GM21526 (cell line): ENCODE measurements around the gene PIK3R5.
"Not testable (repeated sequence)": the region's sequence is repeated elsewhere in the genome, so short reads cannot be mapped to it uniquely, and the experiment has no call there.

Experiments used
- ATAC-seq: cut with Tn5 transposase; IDR thresholded peaks from one replicate; pipeline ENCODE4 v1.9.1; 2021; ENCODE audit warnings: moderate library complexity; ENCODE audit not compliant: unreplicated experiment, low FRiP score

Gene PIK3R5

GRCh38 chr17:8965394-8966168, at the start of gene PIK3R5:
TSS of gene PIK3R5 (minus strand) at chr17:8965707. CDS start at chr17:8911494, 54,213 bp downstream.
- peak; percentile 66 for ATAC-seq

- ATAC-seq, result no peak
Measured at GRCh38 chr17:9011001-9011400, 45.5 kb upstream of the PIK3R5 start.

GRCh38 chr17:9009737-9010136, 44.2 kb upstream of the PIK3R5 start:
- ATAC-seq, result no peak

- ATAC-seq, result no peak
Measured at GRCh38 chr17:9009096-9009495, 43.6 kb upstream of the PIK3R5 start.

GRCh38 chr17:9007052-9007714, 41.7 kb upstream of the PIK3R5 start:
- no peak for ATAC-seq

GRCh38 chr17:9006175-9006767, 40.8 kb upstream of the PIK3R5 start:
- no peak for ATAC-seq

- ATAC-seq, result no peak
Measured at GRCh38 chr17:9004961-9005285, 39.4 kb upstream of the PIK3R5 start.

GRCh38 chr17:9004132-9004960, 38.8 kb upstream of the PIK3R5 start:
- no peak for ATAC-seq

GRCh38 chr17:9003355-9004131, 38.0 kb upstream of the PIK3R5 start:
- no peak for ATAC-seq

- ATAC-seq, result no peak
Measured at GRCh38 chr17:9002606-9003354, 37.3 kb upstream of the PIK3R5 start.

- no peak for ATAC-seq
Measured at GRCh38 chr17:9002227-9002605, 36.7 kb upstream of the PIK3R5 start.

- no peak for ATAC-seq
Measured at GRCh38 chr17:9001559-9001958, 36.1 kb upstream of the PIK3R5 start.

- ATAC-seq, result peak; percentile 65
Measured at GRCh38 chr17:8997994-8998628, 32.6 kb upstream of the PIK3R5 start.

- no peak for ATAC-seq
Measured at GRCh38 chr17:8995711-8996110, 30.2 kb upstream of the PIK3R5 start.

- ATAC-seq, result no peak
Measured at GRCh38 chr17:8994319-8994718, 28.8 kb upstream of the PIK3R5 start.

- ATAC-seq, result no peak
Measured at GRCh38 chr17:8991514-8992285, 26.2 kb upstream of the PIK3R5 start.

- not testable (repeated sequence) for ATAC-seq
Measured at GRCh38 chr17:8988263-8988935, 22.9 kb upstream of the PIK3R5 start.

GRCh38 chr17:8986295-8986694, 20.8 kb upstream of the PIK3R5 start:
- no peak for ATAC-seq
